Right cardiac atrium (tissue), 5 donors: ENCODE measurements around the gene ADAMTSL2. TPM values are rescaled to one million over a fixed set of nuclear protein-coding genes. Genes with fewer than 3 reads are reported as not detected.
A peak's percentile ranks its signal among the peaks of the same experiment; 100 is the strongest.

ENCODE experiments used
- ATAC-seq, 2 donors: fragments of 200-7000 bp; cut with Tn5 transposase; one replicate each; pipeline versions ENCODE4 v1.8.0 to v1.9.1; 2020; ENCODE audit warnings: moderate library complexity in 2 of 2, mild to moderate bottlenecking in 1 of 2
- DNase-seq, 3 donors: peaks; one replicate each; pipeline ENCODE4 v3.0.0-alpha.2; 2020
- H3K27ac ChIP-seq: one replicate; pipeline ENCODE4 v1.5.1; 2013; ENCODE audit warnings: mild to moderate bottlenecking, low read length, control low read depth, moderate library complexity
- H3K27me3 ChIP-seq: one replicate; pipeline ENCODE4 v1.6.1; 2013; ENCODE audit not compliant: control insufficient read depth, insufficient read depth
- H3K4me1 ChIP-seq: one replicate; pipeline ENCODE4 v1.6.1; 2013; ENCODE audit warnings: low read length; ENCODE audit not compliant: control insufficient read depth, insufficient read depth
- H3K4me3 ChIP-seq: one replicate; pipeline ENCODE4 v1.5.1; 2013; ENCODE audit warnings: low read length, control low read depth
- H3K9me3 ChIP-seq: one replicate; pipeline ENCODE4 v1.6.1; 2013; ENCODE audit warnings: low read length; ENCODE audit not compliant: control insufficient read depth
- WGBS: extraction: QIAGEN DNeasy Blood & Tissue Kit; methylation state at CpG from one replicate; pipeline ENCODE4 v1.1.7; 2013; 5-methylcytosine and 5-hydroxymethylcytosine counted together
- intact Hi-C, 4 donors: fragments of 100-400 bp; cut with DNase I; formaldehyde crosslinking; loops; one replicate each; pipeline versions ENCODE4 v1.11.0 to v1.14.0; 2022 to 2023
- polyA plus RNA-seq: library from polyadenylated mRNA; stranded (reverse); fragments of 200-250 nt; gene quantifications from one replicate; pipeline ENCODE4 v1.2.3, GENCODE V29; 2013
- total RNA-seq, 4 donors: library from RNA; stranded (reverse); fragmentation: NEBNext Ultra II Directional; extraction: Animal tissue kit (Norgen Biotek cat#: 25700); gene quantifications; one replicate each; pipeline ENCODE4 v1.2.1, GENCODE V29; 2021
- donor health status: healthy with polysubstance abuse.
- donor health status: DM: no; HTN: yes; CAD: no.
- donor health status: DM: no; HTN: no; CAD: no.
- donor health status: DM: no; HTN: yes; CAD: no; lungs with severe emphysema.
- donor health status: DM: yes; HTN: yes; CAD: no.

ADAMTSL2 gene
- total and polyA plus RNA-seq, 5 donors: 30.3 to 90.2 (median 39.1) TPM

DNA sequence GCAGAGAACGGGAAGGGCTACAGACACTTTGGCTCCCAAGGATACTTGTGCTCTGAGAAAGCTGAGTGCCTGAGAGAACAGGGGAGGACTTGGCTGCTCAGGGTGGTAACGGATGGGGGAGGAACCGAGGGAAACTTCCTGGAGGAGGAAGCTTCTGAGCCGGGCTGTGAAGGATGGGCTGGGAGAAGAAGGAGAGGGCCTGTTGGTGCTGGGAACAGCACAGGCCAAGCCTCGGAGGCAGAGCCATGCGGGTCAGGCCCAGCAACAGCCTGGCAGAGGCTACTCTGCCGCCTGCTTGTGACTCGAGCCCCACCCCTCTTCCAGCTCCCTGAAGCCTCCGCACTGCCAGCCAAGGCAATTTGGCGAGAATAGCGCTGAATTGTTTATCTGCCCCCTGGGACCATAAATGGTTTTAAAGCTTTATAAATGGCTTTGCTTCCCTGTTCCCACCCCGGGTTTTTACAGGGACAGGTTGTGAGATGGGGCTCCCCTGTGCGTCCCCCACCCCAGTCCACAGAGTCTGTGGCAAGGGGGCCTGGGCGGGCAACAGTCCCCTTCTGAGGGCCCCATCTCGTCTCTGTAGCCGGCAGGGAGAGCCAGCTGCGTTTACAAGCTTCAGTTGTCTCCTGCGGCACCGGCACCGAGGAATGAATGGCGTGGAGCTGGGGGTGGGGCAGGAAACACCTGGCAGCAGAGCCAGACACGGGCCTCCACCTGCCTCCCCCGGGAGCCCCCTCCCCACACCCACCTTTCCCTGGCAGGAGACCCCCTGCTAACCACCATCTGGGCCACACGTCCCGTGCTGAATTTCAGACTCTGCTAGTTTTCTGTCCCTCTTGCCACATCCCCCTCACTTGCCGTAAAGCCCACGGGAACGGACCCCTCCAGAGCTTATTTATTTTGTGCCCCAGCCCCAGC is 50.3 kb downstream of the ADAMTSL2 start:
- DNase-seq: peak; percentile 74 to 93 (median 88)
- no peak overlapping the region for H3K4me3 ChIP-seq
- peak; percentile 43 to 45 for ATAC-seq
- H3K27ac ChIP-seq: peak overlapping the region; percentile 21
- no peaks in the 10 kb centered on the region for H3K9me3 ChIP-seq
- H3K27me3 ChIP-seq: no peaks in the 10 kb centered on the region
- 12% methylated on average over 28 of the region's 28 CpGs for WGBS
- intact Hi-C loops: loop anchor here in 1 of 4 donors (5.0 kb wide), 2 partner anchors 48 to 127 kb away; no protein-coding TSS in a partner anchor
- peaks cover 7% of the 10 kb centered on the region for H3K4me1 ChIP-seq

DNA sequence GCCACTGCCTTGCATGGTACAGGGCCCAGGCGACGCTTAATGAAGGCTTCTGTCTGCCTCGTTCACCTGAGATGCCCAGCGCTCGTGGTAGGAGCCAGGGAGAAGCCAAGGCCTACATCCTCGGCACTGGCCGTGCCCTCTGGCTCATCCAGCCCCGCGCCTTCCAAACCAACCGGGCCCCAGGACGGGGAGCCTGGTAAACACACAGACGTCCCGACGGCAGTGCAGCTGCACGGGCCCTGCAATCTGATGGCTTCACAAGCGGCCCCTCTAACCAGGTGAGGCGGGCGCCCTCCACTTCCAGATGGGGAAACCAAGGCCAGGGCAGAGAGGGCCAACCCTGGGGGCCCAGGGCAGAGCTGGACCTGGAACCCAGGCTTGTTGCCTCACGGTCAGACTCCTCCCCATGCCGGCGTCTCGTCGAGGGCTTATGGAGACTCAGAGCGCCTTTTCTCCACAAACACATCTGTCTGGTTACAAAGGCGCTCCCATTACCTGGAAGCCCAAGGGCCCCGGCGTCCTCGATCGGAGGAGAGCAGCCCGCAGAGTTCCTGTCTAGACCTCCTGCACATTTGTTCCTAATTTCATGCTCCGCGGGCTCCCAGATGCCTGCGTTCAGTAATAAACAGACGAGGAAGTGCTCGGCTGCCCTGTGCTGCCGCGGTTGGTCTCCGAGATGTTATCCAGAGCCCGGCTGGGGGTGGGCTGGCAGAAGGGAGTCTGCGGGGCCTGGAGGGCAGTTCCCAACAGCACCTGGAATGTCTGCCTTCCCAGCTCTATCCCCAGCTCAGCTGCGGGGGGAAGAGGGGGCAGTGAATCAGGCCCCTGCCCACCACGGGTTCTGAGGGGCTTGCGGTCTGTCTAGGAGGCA is 51.2 kb downstream of the ADAMTSL2 start:
- 62% methylated on average over 43 of the region's 43 CpGs for WGBS
- ATAC-seq (no peak), DNase-seq (peak; percentile 22 to 65 (median 65))
- H3K9me3 ChIP-seq: no peaks in the 10 kb centered on the region
- intact Hi-C loops: loop anchor here in 1 of 4 donors (5.0 kb wide), 1 partner anchor 127 kb away; no protein-coding TSS in a partner anchor
- H3K4me1 ChIP-seq: peaks cover 7% of the 10 kb centered on the region
- H3K27ac ChIP-seq: no peak overlapping the region
- no peak overlapping the region for H3K4me3 ChIP-seq
- no peaks in the 10 kb centered on the region for H3K27me3 ChIP-seq

DNA sequence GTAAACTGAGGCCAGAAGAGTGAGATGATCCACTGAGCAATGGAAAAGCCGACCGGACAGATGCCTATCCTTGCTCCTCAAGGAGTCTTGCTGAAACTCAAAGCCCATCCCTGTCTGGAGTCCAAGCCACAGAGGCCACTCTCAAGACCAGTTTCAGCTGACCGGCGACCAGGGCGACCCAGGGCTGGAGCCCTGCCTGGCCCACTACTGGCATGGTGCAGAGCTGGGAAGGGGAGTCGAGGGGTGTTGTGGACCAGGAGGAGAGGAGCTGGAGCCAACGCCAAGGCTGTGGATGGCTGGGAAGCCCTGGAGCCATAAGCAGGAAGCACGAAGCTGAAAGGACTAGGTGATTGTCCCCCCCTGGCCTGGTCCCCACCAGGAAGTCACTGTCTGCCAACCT is 52.5 kb downstream of the ADAMTSL2 start:
- intact Hi-C loops: loop anchor here in 1 of 4 donors (5.0 kb wide), 1 partner anchor 125 kb away; no protein-coding TSS in a partner anchor
- WGBS: 85% methylated on average over 8 of the region's 8 CpGs
- DNase-seq: peak in 1 of 3 donors; percentile 22
- Histone ChIP-seq H3K27me3 (no peaks in the 10 kb centered on the region), H3K27ac (no peak overlapping the region), H3K4me1 (peaks cover 7% of the 10 kb centered on the region), H3K9me3 (no peaks in the 10 kb centered on the region), H3K4me3 (no peak overlapping the region)
- ATAC-seq: no peak

DNA sequence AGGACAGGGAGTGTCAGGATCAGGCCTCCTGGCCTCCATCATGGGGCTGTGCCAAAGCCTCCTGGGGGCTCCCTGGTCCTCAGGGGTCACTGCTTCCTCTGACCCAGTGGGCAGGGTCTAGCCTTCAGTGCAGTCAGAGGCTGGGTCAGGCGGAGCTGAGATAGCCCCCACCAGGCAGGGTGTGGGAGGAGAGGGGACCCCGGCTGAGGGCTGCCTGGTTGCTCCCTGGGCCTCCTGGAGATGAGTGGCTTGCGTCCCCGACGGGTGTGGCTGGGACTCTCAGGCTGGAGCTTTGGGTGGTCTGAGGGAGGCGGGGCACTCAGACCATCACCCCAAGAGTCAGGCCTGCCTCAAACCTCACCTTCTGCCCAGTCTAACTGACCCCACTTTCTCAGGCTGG is 53.0 kb downstream of the ADAMTSL2 start:
- Histone ChIP-seq H3K9me3 (no peaks in the 10 kb centered on the region), H3K4me1 (peaks cover 5% of the 10 kb centered on the region), H3K27me3 (no peaks in the 10 kb centered on the region), H3K4me3 (no peak overlapping the region), H3K27ac (no peak overlapping the region)
- intact Hi-C loops: loop anchor here in 1 of 4 donors (5.0 kb wide), 1 partner anchor 125 kb away; no protein-coding TSS in a partner anchor
- no peak for ATAC-seq
- WGBS: 94% methylated on average over 6 of the region's 6 CpGs
- peak in 2 of 3 donors; percentile 11 to 57 for DNase-seq

DNA sequence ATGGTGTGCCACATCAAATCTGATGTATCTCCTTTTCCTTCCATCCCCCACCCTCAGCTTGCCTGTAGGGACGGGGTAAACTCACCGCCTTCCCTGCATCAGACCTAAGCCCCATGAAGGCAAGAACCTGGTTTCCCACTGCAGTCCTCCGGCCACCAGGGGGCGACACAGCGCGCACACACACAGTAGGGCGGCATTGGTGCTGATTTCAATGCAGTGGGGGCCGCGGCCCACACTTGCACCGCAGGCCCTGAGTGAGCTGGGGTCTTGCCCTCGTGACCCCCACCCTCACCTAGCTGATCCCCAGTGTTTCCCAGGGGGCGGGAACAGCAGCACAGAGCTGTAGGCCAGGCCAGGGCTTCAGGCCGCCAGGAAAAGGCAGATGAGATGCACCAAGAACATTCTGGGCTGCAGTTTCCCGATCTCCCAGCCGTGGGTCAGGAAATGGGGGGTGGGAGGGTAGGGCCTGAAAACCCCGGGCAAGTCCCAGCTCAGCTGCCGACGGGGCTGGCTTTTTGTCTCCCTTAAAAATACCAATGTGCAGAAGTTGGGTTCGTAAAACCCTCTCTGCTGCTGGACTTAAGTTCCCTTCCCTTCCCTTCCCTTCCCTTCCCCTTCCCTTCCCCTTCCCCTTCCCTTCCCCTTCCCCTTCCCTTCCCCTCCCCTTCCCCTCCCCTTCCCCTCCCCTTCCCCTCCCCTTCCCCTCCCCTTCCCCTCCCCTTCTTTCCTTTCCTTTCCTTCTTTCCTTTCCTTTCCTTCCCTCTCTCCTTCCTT is 55.1 kb downstream of the ADAMTSL2 start:
- Histone ChIP-seq H3K9me3 (no peaks in the 10 kb centered on the region), H3K4me3 (no peak overlapping the region), H3K27ac (no peak overlapping the region), H3K27me3 (no peaks in the 10 kb centered on the region), H3K4me1 (peaks cover 3% of the 10 kb centered on the region)
- intact Hi-C loops: loop anchor here in 2 of 4 donors (5.0 to 10.0 kb wide), 2 partner anchors 85 to 123 kb away; no protein-coding TSS in a partner anchor
- peak in 2 of 3 donors; percentile 6 to 55 for DNase-seq
- no peak for ATAC-seq
- WGBS: 52% methylated on average over 19 of the region's 19 CpGs

DNA sequence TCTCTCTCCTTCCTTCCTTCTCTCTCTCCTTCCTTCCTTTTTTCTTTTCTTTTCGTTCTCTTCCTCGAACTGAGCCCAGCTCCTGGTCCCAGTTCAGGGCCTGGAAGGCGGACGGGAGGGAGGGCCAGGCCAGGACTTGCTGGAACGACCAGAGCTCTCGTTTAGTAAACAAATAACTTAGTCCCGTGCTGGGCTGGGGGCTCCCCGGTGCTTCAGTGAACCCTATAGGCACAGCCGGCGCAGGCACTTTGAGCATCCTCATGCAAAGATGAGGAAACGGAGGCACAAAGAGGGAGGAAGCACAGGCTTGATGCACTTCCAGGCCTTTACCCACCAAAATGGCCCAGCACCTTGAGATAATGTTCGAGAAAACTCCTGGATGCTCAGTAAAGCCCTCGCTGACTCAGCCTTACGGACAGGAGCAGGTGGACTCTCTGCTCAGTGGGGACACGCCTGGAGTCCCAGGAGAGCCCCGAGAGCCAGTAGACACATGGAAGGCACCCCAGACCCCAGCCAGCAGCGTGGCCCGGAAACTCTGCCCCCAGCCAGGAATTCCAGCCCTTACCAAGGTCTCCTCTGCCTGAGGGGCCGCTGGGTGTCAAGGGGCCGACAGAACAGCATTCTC is 55.8 kb downstream of the ADAMTSL2 start:
- H3K4me3 ChIP-seq: no peak overlapping the region
- 77% methylated on average over 20 of the region's 20 CpGs for WGBS
- H3K9me3 ChIP-seq: no peaks in the 10 kb centered on the region
- no peaks in the 10 kb centered on the region for H3K4me1 ChIP-seq
- DNase-seq (peak in 1 of 3 donors; percentile 40), ATAC-seq (no peak)
- H3K27me3 ChIP-seq: no peaks in the 10 kb centered on the region
- intact Hi-C loops: loop anchor here in 1 of 4 donors (10.0 kb wide), 1 partner anchor 84 kb away; no protein-coding TSS in a partner anchor
- H3K27ac ChIP-seq: no peak overlapping the region

- Histone ChIP-seq H3K4me3 (no peak overlapping the region), H3K27me3 (no peaks in the 10 kb centered on the region), H3K9me3 (no peaks in the 10 kb centered on the region), H3K27ac (no peak overlapping the region), H3K4me1 (no peaks in the 10 kb centered on the region)
- intact Hi-C loops: loop anchor here in 1 of 4 donors (10.0 kb wide), 1 partner anchor 83 kb away; no protein-coding TSS in a partner anchor
- ATAC-seq (no peak), DNase-seq (peak in 2 of 3 donors; percentile 9 to 50)
- 91% methylated on average over 17 of the region's 17 CpGs for WGBS
These were observed 56.8 kb downstream of the ADAMTSL2 start for GRCh38 chr9:133591116-133591910.

- no peaks in the 10 kb centered on the region for H3K4me1 ChIP-seq
- WGBS: 68% methylated on average over 10 of the region's 10 CpGs
- ATAC-seq: no peak
- peak in 1 of 3 donors; percentile 10 for DNase-seq
- H3K9me3 ChIP-seq: no peaks in the 10 kb centered on the region
- H3K27ac ChIP-seq: no peak overlapping the region
- intact Hi-C loops: loop anchor here in 1 of 4 donors (10.0 kb wide), 1 partner anchor 83 kb away; no protein-coding TSS in a partner anchor
- no peaks in the 10 kb centered on the region for H3K27me3 ChIP-seq
- H3K4me3 ChIP-seq: no peak overlapping the region
These were observed 57.5 kb downstream of the ADAMTSL2 start for GRCh38 chr9:133591985-133592384.

GRCh38 chr9:133592731-133593409 is 58.4 kb downstream of the ADAMTSL2 start:
- H3K4me1 ChIP-seq: no peaks in the 10 kb centered on the region
- no peak overlapping the region for H3K27ac ChIP-seq
- no peaks in the 10 kb centered on the region for H3K9me3 ChIP-seq
- H3K4me3 ChIP-seq: no peak overlapping the region
- DNase-seq: peak in 2 of 3 donors; percentile 11 to 50
- no peaks in the 10 kb centered on the region for H3K27me3 ChIP-seq
- no peak for ATAC-seq
- WGBS: 75% methylated on average over 17 of the region's 17 CpGs
- intact Hi-C loops: loop anchor here in 1 of 4 donors (10.0 kb wide), 1 partner anchor 82 kb away; no protein-coding TSS in a partner anchor
